ENCODE measurements around the gene IFI44. TPM values are rescaled to one million over a fixed set of nuclear protein-coding genes. Genes with fewer than 3 reads are reported as not detected.

IFI44 gene
- total RNA-seq, 2 experiments from 2014 or later, result 43.1 to 55.4 TPM

- no peak overlapping the region for H3K27ac Mint-ChIP-seq
Observed at GRCh38 chr1:78676347-78676982, 26.8 kb downstream of the IFI44 start.

GRCh38 chr1:78676993-78677392 lies 27.4 kb downstream of the IFI44 start:
- intact Hi-C loops (cut with DNase I, micrococcal nuclease), result loop anchor here (1.0 to 10.0 kb wide), 4 partner anchors 60 to 547 kb away; no protein-coding TSS in a partner anchor
- ChIA-PET POLR2A (no interaction called here), CTCF (interaction anchor here (1.8 to 2.9 kb wide), 3 partner anchors 54 to 60 kb away, joined by 6 to 18 read pairs (median 8); partner anchors contain the start of gene IFI44L)
- Mint-ChIP-seq H3K4me1 (peaks cover 5% of the 10 kb centered on the region), H3K4me3 (no peak overlapping the region), H3K27me3 (peaks cover 2% of the 10 kb centered on the region), H3K36me3 (ENCODE audit: low read depth) (no peaks in the 10 kb centered on the region), H3K9me3 (ENCODE audit: low read depth) (no peaks in the 10 kb centered on the region), H3K27ac (no peak overlapping the region)
- DNase-seq (no peak), ATAC-seq (no peak)

More at GRCh38 chr1:78676347-78676982, 26.8 kb downstream of the IFI44 start:
- ChIA-PET CTCF (interaction anchor here (0.6 to 2.9 kb wide), 17 partner anchors 10 to 545 kb away, joined by 3 to 21 read pairs (median 7); partner anchors contain the start of genes IFI44 and IFI44L), POLR2A (no interaction called here)
- no peak overlapping the region for H3K4me3 Mint-ChIP-seq
- H3K4me1 Mint-ChIP-seq, result peaks cover 7% of the 10 kb centered on the region
- H3K27me3 Mint-ChIP-seq, result peaks cover 2% of the 10 kb centered on the region
- DNase-seq, result peak; percentile 72
- intact Hi-C loops (cut with DNase I, micrococcal nuclease), result loop anchor here (1.0 to 10.0 kb wide), 4 partner anchors 59 to 546 kb away; no protein-coding TSS in a partner anchor
- no peaks in the 10 kb centered on the region for H3K36me3 Mint-ChIP-seq (ENCODE audit: low read depth)
- no peaks in the 10 kb centered on the region for H3K9me3 Mint-ChIP-seq (ENCODE audit: low read depth)
- no peak for ATAC-seq

GRCh38 chr1:78677788-78678187 lies 28.2 kb downstream of the IFI44 start:
- ATAC-seq, result no peak

GRCh38 chr1:78678324-78678723 lies 28.7 kb downstream of the IFI44 start:
- no peaks in the 10 kb centered on the region for H3K9me3 Mint-ChIP-seq (ENCODE audit: low read depth)
- intact Hi-C loops (cut with DNase I, micrococcal nuclease), result loop anchor here in 1 of 2 experiments (10.0 kb wide), 1 partner anchor 344 kb away; no protein-coding TSS in a partner anchor
- no peak overlapping the region for H3K4me3 Mint-ChIP-seq
- no peak overlapping the region for H3K27ac Mint-ChIP-seq
- H3K36me3 Mint-ChIP-seq (ENCODE audit: low read depth), result no peaks in the 10 kb centered on the region
- DNase-seq (peak; percentile 25), ATAC-seq (peak; percentile 70)
- H3K4me1 Mint-ChIP-seq, result peaks cover 5% of the 10 kb centered on the region
- peaks cover 2% of the 10 kb centered on the region for H3K27me3 Mint-ChIP-seq
- ChIA-PET POLR2A (no interaction called here), CTCF (interaction anchor here (0.6 to 2.9 kb wide), 9 partner anchors 11 to 346 kb away, joined by 3 to 18 read pairs (median 4); partner anchors contain the start of genes IFI44 and IFI44L)

More at GRCh38 chr1:78677788-78678187, 28.2 kb downstream of the IFI44 start:
- POLR2A ChIA-PET, result no interaction called here
- DNase-seq, result no peak
- Mint-ChIP-seq H3K27ac (no peak overlapping the region), H3K27me3 (peaks cover 2% of the 10 kb centered on the region), H3K4me1 (peaks cover 5% of the 10 kb centered on the region), H3K4me3 (no peak overlapping the region), H3K9me3 (ENCODE audit: low read depth) (no peaks in the 10 kb centered on the region), H3K36me3 (ENCODE audit: low read depth) (no peaks in the 10 kb centered on the region)
- intact Hi-C loops (cut with DNase I, micrococcal nuclease), result loop anchor here in 1 of 2 experiments (10.0 kb wide), 1 partner anchor 343 kb away; no protein-coding TSS in a partner anchor
- CTCF ChIA-PET, result interaction anchor here (0.6 to 2.9 kb wide), 9 partner anchors 11 to 345 kb away, joined by 3 to 18 read pairs (median 4); partner anchors contain the start of genes IFI44 and IFI44L

GRCh38 chr1:78681265-78681664 lies 31.6 kb downstream of the IFI44 start:
- ChIA-PET POLR2A (no interaction called here), CTCF (interaction anchor here (0.9 to 1.5 kb wide), 3 partner anchors 8 to 64 kb away, joined by 3 to 4 read pairs (median 3); partner anchors contain the start of gene IFI44L)
- intact Hi-C loops (cut with DNase I, micrococcal nuclease), result no loop called here
- Mint-ChIP-seq H3K36me3 (ENCODE audit: low read depth) (no peaks in the 10 kb centered on the region), H3K4me1 (peaks cover 5% of the 10 kb centered on the region), H3K27ac (no peak overlapping the region), H3K9me3 (ENCODE audit: low read depth) (no peaks in the 10 kb centered on the region), H3K4me3 (no peak overlapping the region), H3K27me3 (peaks cover 2% of the 10 kb centered on the region)
- ATAC-seq (no peak), DNase-seq (no peak)

GRCh38 chr1:78682496-78682895 lies 32.9 kb downstream of the IFI44 start:
- DNase-seq (no peak), ATAC-seq (no peak)
- Mint-ChIP-seq H3K9me3 (ENCODE audit: low read depth) (no peaks in the 10 kb centered on the region), H3K4me3 (no peak overlapping the region), H3K36me3 (ENCODE audit: low read depth) (no peaks in the 10 kb centered on the region), H3K27ac (no peak overlapping the region), H3K4me1 (peaks cover 5% of the 10 kb centered on the region), H3K27me3 (peaks cover 2% of the 10 kb centered on the region)
- POLR2A ChIA-PET, result no interaction called here
- intact Hi-C loops (cut with DNase I, micrococcal nuclease), result no loop called here
- CTCF ChIA-PET, result interaction anchor here (1.0 to 1.4 kb wide), 2 partner anchors 9 to 65 kb away, joined by 4 to 5 read pairs; no protein-coding TSS in a partner anchor

GRCh38 chr1:78683079-78683478 lies 33.4 kb downstream of the IFI44 start:
- ChIA-PET POLR2A (no interaction called here), CTCF (no interaction called here)
- Mint-ChIP-seq H3K27me3 (peaks cover 2% of the 10 kb centered on the region), H3K4me1 (peaks cover 4% of the 10 kb centered on the region), H3K9me3 (ENCODE audit: low read depth) (no peaks in the 10 kb centered on the region), H3K27ac (no peak overlapping the region), H3K36me3 (ENCODE audit: low read depth) (no peaks in the 10 kb centered on the region), H3K4me3 (no peak overlapping the region)
- ATAC-seq, result no peak
- DNase-seq, result no peak
- intact Hi-C loops (cut with DNase I, micrococcal nuclease), result no loop called here

GRCh38 chr1:78687315-78687714 lies 37.7 kb downstream of the IFI44 start:
- no peak overlapping the region for H3K27ac Mint-ChIP-seq
- no peak for ATAC-seq
- POLR2A ChIA-PET, result no interaction called here
- no peak overlapping the region for H3K4me3 Mint-ChIP-seq
- DNase-seq, result no peak
- intact Hi-C loops (cut with DNase I, micrococcal nuclease), result no loop called here
- H3K9me3 Mint-ChIP-seq (ENCODE audit: low read depth), result no peaks in the 10 kb centered on the region
- no peaks in the 10 kb centered on the region for H3K36me3 Mint-ChIP-seq (ENCODE audit: low read depth)
- H3K27me3 Mint-ChIP-seq, result peaks cover 10% of the 10 kb centered on the region
- CTCF ChIA-PET, result no interaction called here
- H3K4me1 Mint-ChIP-seq, result no peaks in the 10 kb centered on the region

GRCh38 chr1:78687914-78688313 lies 38.3 kb downstream of the IFI44 start:
- H3K27ac Mint-ChIP-seq, result no peak overlapping the region
- CTCF ChIA-PET, result no interaction called here
- H3K4me1 Mint-ChIP-seq, result no peaks in the 10 kb centered on the region
- no peaks in the 10 kb centered on the region for H3K36me3 Mint-ChIP-seq (ENCODE audit: low read depth)
- H3K4me3 Mint-ChIP-seq, result no peak overlapping the region
- no peaks in the 10 kb centered on the region for H3K9me3 Mint-ChIP-seq (ENCODE audit: low read depth)
- POLR2A ChIA-PET, result no interaction called here
- intact Hi-C loops (cut with DNase I, micrococcal nuclease), result no loop called here
- ATAC-seq, result no peak
- no peak for DNase-seq
- peaks cover 10% of the 10 kb centered on the region for H3K27me3 Mint-ChIP-seq

GRCh38 chr1:78688697-78689096 lies 39.1 kb downstream of the IFI44 start:
- CTCF ChIA-PET, result interaction anchor here (0.9 kb wide), 1 partner anchor 9 kb away, joined by 3 read pairs; no protein-coding TSS in a partner anchor
- POLR2A ChIA-PET, result no interaction called here
- Mint-ChIP-seq H3K9me3 (ENCODE audit: low read depth) (no peaks in the 10 kb centered on the region), H3K27ac (no peak overlapping the region), H3K27me3 (peaks cover 10% of the 10 kb centered on the region), H3K4me1 (no peaks in the 10 kb centered on the region), H3K4me3 (no peak overlapping the region), H3K36me3 (ENCODE audit: low read depth) (no peaks in the 10 kb centered on the region)
- intact Hi-C loops (cut with DNase I, micrococcal nuclease), result no loop called here
- ATAC-seq (no peak), DNase-seq (no peak)

- no peak overlapping the region for H3K27ac Mint-ChIP-seq
- ChIA-PET POLR2A (no interaction called here), CTCF (no interaction called here)
- ATAC-seq (no peak), DNase-seq (no peak)
- peaks cover 10% of the 10 kb centered on the region for H3K27me3 Mint-ChIP-seq
- H3K4me1 Mint-ChIP-seq, result no peaks in the 10 kb centered on the region
- intact Hi-C loops (cut with DNase I, micrococcal nuclease), result no loop called here
- H3K9me3 Mint-ChIP-seq (ENCODE audit: low read depth), result no peaks in the 10 kb centered on the region
- no peaks in the 10 kb centered on the region for H3K36me3 Mint-ChIP-seq (ENCODE audit: low read depth)
- no peak overlapping the region for H3K4me3 Mint-ChIP-seq
Observed at GRCh38 chr1:78690516-78690915, 40.9 kb downstream of the IFI44 start.
